K562 (cell line): ENCODE measurements around the gene NT5C1A. TPM values are rescaled to one million over a fixed set of nuclear protein-coding genes. Genes with fewer than 3 reads are reported as not detected.

ENCODE experiments used
- BACH1 ChIP-seq: fragments of 200-800 bp; sonication (Bioruptor generic); IDR thresholded peaks from 2 replicates; pipeline ENCODE4 v1.6.1; 2016; ENCODE audit warnings: missing genetic modification characterization, missing compliant biosample characterization
- FOXJ2 ChIP-seq: fragments of 200-800 bp; sonication (Bioruptor generic); IDR thresholded peaks from 2 replicates; pipeline ENCODE4 v1.6.1; 2016; ENCODE audit warnings: missing genetic modification characterization, missing compliant biosample characterization
- GTF2A2 ChIP-seq: IDR thresholded peaks from 2 replicates; pipeline ENCODE4 v1.6.1; 2016; ENCODE audit warnings: mild to moderate bottlenecking, missing genetic modification characterization, missing compliant biosample characterization
- HOXB6 ChIP-seq: fragments of 250-450 bp; sonication (Bioruptor Pico); IDR thresholded peaks from 2 replicates; pipeline ENCODE4 v1.5.1; 2022; ENCODE audit warnings: mild to moderate bottlenecking, borderline replicate concordance
- TBP ChIP-seq: optimal IDR thresholded peaks from 2 replicates; pipeline ENCODE3; 2011; ENCODE audit warnings: low read depth, low read length, improper control_type of control experiment
- TRIM24 ChIP-seq, 2 experiments: fragments of 450-650 bp; IDR thresholded peaks; 2 replicates each; pipeline ENCODE4 v1.6.1; 2016
- ZNF445 ChIP-seq: fragments of 250-450 bp; sonication (Bioruptor Pico); IDR thresholded peaks from 2 replicates; pipeline ENCODE4 v1.4.0; 2020; ENCODE audit warnings: low read depth, mild to moderate bottlenecking, moderate library complexity
- ZNF699 ChIP-seq: fragments of 250-450 bp; sonication (Bioruptor Pico); IDR thresholded peaks from 2 replicates; pipeline ENCODE4 v1.8.0; 2021; ENCODE audit warnings: mild to moderate bottlenecking, moderate library complexity; ENCODE audit not compliant: insufficient replicate concordance
- polyA plus RNA-seq, 8 experiments: library from polyadenylated mRNA; depleted of rRNA in 4 of 8; stranded (reverse) in 5 of 8; unstranded in 3 of 8; fragments of >200 nt; fragmentation: Nextera tagmentation in 2 of 8; fragmentation: Illumina TruSeq in 1 of 8; extraction: Ambion mirVana in 2 of 8; extraction: Trizol in 1 of 8; gene quantifications; 2 replicates each; pipeline versions ENCODE4 v1.2.1 to v1.2.3, GENCODE V29; 2011 to 2014; ENCODE audit warnings: inconsistent platforms in 1 of 8, missing spikeins in 1 of 8
- total RNA-seq, 7 experiments: library from RNA; depleted of rRNA in 6 of 7; stranded (reverse); fragments of >200 nt in 6 of 7; fragmentation: Illumina TruSeq in 2 of 7; extraction: Trizol in 2 of 7; gene quantifications; 2 replicates each; pipeline versions ENCODE4 v1.2.1 to v1.2.3, GENCODE V29; 2011 to 2021; ENCODE audit warnings: low replicate concordance in 1 of 7
- TF ChIP-seq, protein P1 (sequence below), 2 experiments: fragments of 450-650 bp; IDR thresholded peaks; 2 replicates each; pipeline ENCODE4 v1.6.1; 2016
- TF ChIP-seq, protein P2 (sequence below): fragments of 250-450 bp; sonication (Bioruptor Pico); IDR thresholded peaks from 2 replicates; pipeline ENCODE4 v1.5.1; 2021; ENCODE audit warnings: mild to moderate bottlenecking

Gene NT5C1A
- total and polyA plus RNA-seq, 9 of the 15 experiments (the other 6 are each of a cell fraction or from before 2014, with no cell fraction given): not detected

DNA sequence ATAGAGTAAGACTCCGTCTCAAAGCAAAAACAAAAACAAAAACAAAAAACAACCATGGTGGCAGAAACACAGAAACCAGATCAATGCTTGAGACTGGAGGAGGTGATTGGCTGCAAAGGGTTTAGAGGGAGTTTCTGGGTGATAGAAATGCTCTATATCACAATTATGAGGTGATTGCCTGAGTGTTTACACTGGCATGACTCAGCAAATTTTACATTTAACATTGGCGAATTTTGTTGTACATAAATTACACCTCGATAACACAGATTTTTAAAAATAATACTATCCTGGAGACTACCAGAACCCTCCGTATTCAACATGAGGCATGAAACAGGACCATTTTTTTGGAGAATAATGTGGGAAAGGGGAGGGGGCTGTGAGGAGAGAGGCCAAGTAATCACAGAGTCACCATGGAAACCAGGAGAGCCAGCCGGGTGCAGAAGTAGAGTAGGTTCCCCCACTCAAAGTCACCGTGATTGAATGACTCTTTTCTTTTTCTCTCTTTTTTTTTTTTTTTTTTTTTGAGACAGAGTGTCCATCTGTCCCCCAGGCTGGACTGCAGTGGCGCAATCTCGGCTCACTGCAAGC lies 56.7 kb downstream of the NT5C1A start (continued):
- no peak for TF ChIP-seq TBP
- no peak for TF ChIP-seq ZNF445
- TF ChIP-seq, protein P1, sequence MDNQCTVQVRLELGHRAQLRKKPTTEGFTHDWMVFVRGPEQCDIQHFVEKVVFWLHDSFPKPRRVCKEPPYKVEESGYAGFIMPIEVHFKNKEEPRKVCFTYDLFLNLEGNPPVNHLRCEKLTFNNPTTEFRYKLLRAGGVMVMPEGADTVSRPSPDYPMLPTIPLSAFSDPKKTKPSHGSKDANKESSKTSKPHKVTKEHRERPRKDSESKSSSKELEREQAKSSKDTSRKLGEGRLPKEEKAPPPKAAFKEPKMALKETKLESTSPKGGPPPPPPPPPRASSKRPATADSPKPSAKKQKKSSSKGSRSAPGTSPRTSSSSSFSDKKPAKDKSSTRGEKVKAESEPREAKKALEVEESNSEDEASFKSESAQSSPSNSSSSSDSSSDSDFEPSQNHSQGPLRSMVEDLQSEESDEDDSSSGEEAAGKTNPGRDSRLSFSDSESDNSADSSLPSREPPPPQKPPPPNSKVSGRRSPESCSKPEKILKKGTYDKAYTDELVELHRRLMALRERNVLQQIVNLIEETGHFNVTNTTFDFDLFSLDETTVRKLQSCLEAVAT (IDR thresholded peaks at IDR 0.05): no peak
- TF ChIP-seq, protein P2, sequence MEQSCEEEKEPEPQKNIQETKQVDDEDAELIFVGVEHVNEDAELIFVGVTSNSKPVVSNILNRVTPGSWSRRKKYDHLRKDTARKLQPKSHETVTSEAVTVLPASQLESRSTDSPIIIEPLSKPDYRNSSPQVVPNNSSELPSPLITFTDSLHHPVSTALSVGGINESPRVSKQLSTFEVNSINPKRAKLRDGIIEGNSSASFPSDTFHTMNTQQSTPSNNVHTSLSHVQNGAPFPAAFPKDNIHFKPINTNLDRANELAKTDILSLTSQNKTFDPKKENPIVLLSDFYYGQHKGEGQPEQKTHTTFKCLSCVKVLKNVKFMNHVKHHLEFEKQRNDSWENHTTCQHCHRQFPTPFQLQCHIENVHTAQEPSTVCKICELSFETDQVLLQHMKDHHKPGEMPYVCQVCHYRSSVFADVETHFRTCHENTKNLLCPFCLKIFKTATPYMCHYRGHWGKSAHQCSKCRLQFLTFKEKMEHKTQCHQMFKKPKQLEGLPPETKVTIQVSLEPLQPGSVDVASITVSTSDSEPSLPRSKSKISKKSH (CRISPR knock-in tag): no peak
- peak; percentile 78 for TF ChIP-seq FOXJ2 (tag)
- no peak for TF ChIP-seq HOXB6 (CRISPR knock-in tag)
- TF ChIP-seq TRIM24 (IDR thresholded peaks at IDR 0.05): 0 out of 4 replicates have a peak, but pooled peaks of 1 of the 2 experiments have one; percentile 39
- peak; percentile 97 for TF ChIP-seq BACH1 (tag)
- no peak for TF ChIP-seq GTF2A2
- no peak for TF ChIP-seq ZNF699
